Measurements from ENCODE around the gene GRK5. TPM values are rescaled to one million over a fixed set of nuclear protein-coding genes. Genes with fewer than 3 reads are reported as not detected.

Gene GRK5
- total RNA-seq, 1 experiment from 2014 or later: 4.5 TPM

GRCh38 chr10:119297207-119297968, 90.0 kb downstream of the GRK5 start:
- no peaks in the 10 kb centered on the region for H3K36me3 ChIP-seq (ENCODE audit: low read depth, low read length)
- no peaks in the 10 kb centered on the region for H3K9me2 ChIP-seq (replicated peaks; ENCODE audit: low read length)
- no peaks in the 10 kb centered on the region for H3K79me2 ChIP-seq (ENCODE audit: low read length)
- peaks cover 18% of the 10 kb centered on the region; the same call in 1 of the 2 replicates for H3K4me1 ChIP-seq (ENCODE audit: insufficient read depth, low read length)
- DNase-seq (no peak), ATAC-seq (no peak)
- BruUV-seq (replicated peaks): no TSS peak
- POLR2A ChIA-PET (ENCODE audit: unreplicated experiment): no interaction called here
- no peak overlapping the region for H3K4me3 ChIP-seq (ENCODE audit: low read length)
- CTCF ChIA-PET: no interaction called here
- H2AFZ ChIP-seq (ENCODE audit: low read length): no peak overlapping the region
- no peaks in the 10 kb centered on the region for H4K20me1 ChIP-seq (ENCODE audit: low read length)
- H3K27ac ChIP-seq (ENCODE audit: low read length): no peak overlapping the region
- no peaks in the 10 kb centered on the region for H3K9me3 ChIP-seq (ENCODE audit: low read length)
- H3F3A ChIP-seq (ENCODE audit: low read length, unreplicated experiment): no peaks in the 10 kb centered on the region
- TF ChIP-seq CTCF (conservative IDR thresholded peaks at IDR 0.05; ENCODE audit: low read depth, low read length) (no peak), EZH2 (IDR thresholded peaks at IDR 0.05; ENCODE audit: low read length, unreplicated experiment) (no peak), EZH2phosphoT487 (IDR thresholded peaks at IDR 0.05; ENCODE audit: borderline replicate concordance, low read length) (no peak)
- H3K4me2 ChIP-seq (ENCODE audit: low read length): no peak overlapping the region
- intact Hi-C loops (cut with micrococcal nuclease): no loop called here
- H3K27me3 ChIP-seq (ENCODE audit: low read length): no peaks in the 10 kb centered on the region
- H3K9ac ChIP-seq (ENCODE audit: low read length): no peak overlapping the region

GRCh38 chr10:119298810-119299209, 91.4 kb downstream of the GRK5 start:
- no peak overlapping the region for H3K27ac ChIP-seq (ENCODE audit: low read length)
- H3K36me3 ChIP-seq (ENCODE audit: low read depth, low read length): no peaks in the 10 kb centered on the region
- no peaks in the 10 kb centered on the region for H3K79me2 ChIP-seq (ENCODE audit: low read length)
- H3K9me3 ChIP-seq (ENCODE audit: low read length): no peaks in the 10 kb centered on the region
- ChIA-PET POLR2A (ENCODE audit: unreplicated experiment) (interaction anchor here (0.7 kb wide), 1 partner anchor 9 kb away, joined by 3 read pairs; no protein-coding TSS in a partner anchor), CTCF (interaction anchor here (0.6 kb wide), 1 partner anchor 96 kb away, joined by 6 read pairs; no protein-coding TSS in a partner anchor)
- BruUV-seq (replicated peaks): no TSS peak
- TF ChIP-seq CTCF (conservative IDR thresholded peaks at IDR 0.05; ENCODE audit: low read depth, low read length) (no peak), EZH2 (IDR thresholded peaks at IDR 0.05; ENCODE audit: low read length, unreplicated experiment) (no peak), EZH2phosphoT487 (IDR thresholded peaks at IDR 0.05; ENCODE audit: borderline replicate concordance, low read length) (no peak)
- no peak overlapping the region for H3K9ac ChIP-seq (ENCODE audit: low read length)
- no peaks in the 10 kb centered on the region for H3K27me3 ChIP-seq (ENCODE audit: low read length)
- intact Hi-C loops (cut with micrococcal nuclease): no loop called here
- DNase-seq (no peak), ATAC-seq (0 out of 2 replicates have a peak, but pooled peaks have one; percentile 20)
- H2AFZ ChIP-seq (ENCODE audit: low read length): no peak overlapping the region
- H3K4me1 ChIP-seq (ENCODE audit: insufficient read depth, low read length): peaks cover 31% of the 10 kb centered on the region; the same call in 1 of the 2 replicates
- no peak overlapping the region for H3K4me2 ChIP-seq (ENCODE audit: low read length)
- no peaks in the 10 kb centered on the region for H3K9me2 ChIP-seq (replicated peaks; ENCODE audit: low read length)
- H3K4me3 ChIP-seq (ENCODE audit: low read length): no peak overlapping the region
- H3F3A ChIP-seq (ENCODE audit: low read length, unreplicated experiment): no peaks in the 10 kb centered on the region
- H4K20me1 ChIP-seq (ENCODE audit: low read length): no peaks in the 10 kb centered on the region

- ChIA-PET CTCF (no interaction called here), POLR2A (ENCODE audit: unreplicated experiment) (interaction anchor here (0.7 kb wide), 1 partner anchor 10 kb away, joined by 3 read pairs; no protein-coding TSS in a partner anchor)
- Histone ChIP-seq H3K27ac (ENCODE audit: low read length) (no peak overlapping the region), H4K20me1 (ENCODE audit: low read length) (no peaks in the 10 kb centered on the region), H2AFZ (ENCODE audit: low read length) (no peak overlapping the region), H3K27me3 (ENCODE audit: low read length) (no peaks in the 10 kb centered on the region), H3K9me2 (replicated peaks; ENCODE audit: low read length) (no peaks in the 10 kb centered on the region), H3K4me2 (ENCODE audit: low read length) (no peak overlapping the region), H3K79me2 (ENCODE audit: low read length) (no peaks in the 10 kb centered on the region), H3K4me1 (ENCODE audit: insufficient read depth, low read length) (peaks cover 38% of the 10 kb centered on the region; the same call in 1 of the 2 replicates), H3F3A (ENCODE audit: low read length, unreplicated experiment) (no peaks in the 10 kb centered on the region), H3K9ac (ENCODE audit: low read length) (no peak overlapping the region), H3K9me3 (ENCODE audit: low read length) (no peaks in the 10 kb centered on the region), H3K4me3 (ENCODE audit: low read length) (no peak overlapping the region), H3K36me3 (ENCODE audit: low read depth, low read length) (no peaks in the 10 kb centered on the region)
- intact Hi-C loops (cut with micrococcal nuclease): no loop called here
- peak; percentile 42 for ATAC-seq
- no peak for DNase-seq
- no TSS peak for BruUV-seq (replicated peaks)
- TF ChIP-seq EZH2phosphoT487 (IDR thresholded peaks at IDR 0.05; ENCODE audit: borderline replicate concordance, low read length): no peak
- no peak for TF ChIP-seq EZH2 (IDR thresholded peaks at IDR 0.05; ENCODE audit: low read length, unreplicated experiment)
- TF ChIP-seq CTCF (conservative IDR thresholded peaks at IDR 0.05; ENCODE audit: low read depth, low read length): no peak
Observed at GRCh38 chr10:119299531-119299930, 92.2 kb downstream of the GRK5 start.
